Measurements from ENCODE around the gene TAS1R1.

The TAS1R1 gene

DNA sequence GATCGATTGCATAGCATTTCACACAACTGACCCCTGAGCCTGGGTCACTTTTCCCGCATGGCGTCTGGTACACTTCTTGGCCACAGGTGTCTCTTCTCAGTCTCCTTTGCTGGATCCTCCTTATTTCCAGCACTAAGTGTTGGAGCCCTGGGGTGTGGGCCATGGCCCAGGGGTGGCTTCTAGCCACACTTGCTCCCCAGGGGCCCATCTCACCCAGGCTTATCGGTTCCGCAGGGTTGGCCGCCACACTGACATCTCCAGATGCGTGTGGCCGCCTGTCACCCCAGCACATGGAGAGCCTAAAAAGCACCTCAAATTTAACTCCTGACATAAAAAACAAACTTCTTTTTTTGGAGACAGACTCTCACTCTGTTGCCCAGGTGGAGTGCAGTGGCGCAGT lies 71.9 kb downstream of the TAS1R1 start:
- no peak overlapping the region for H3K4me3 ChIP-seq (ENCODE audit: low read length)
- no peak for TF ChIP-seq ZNF274 (IDR thresholded peaks at IDR 0.05; ENCODE audit: low read depth, low read length)

DNA sequence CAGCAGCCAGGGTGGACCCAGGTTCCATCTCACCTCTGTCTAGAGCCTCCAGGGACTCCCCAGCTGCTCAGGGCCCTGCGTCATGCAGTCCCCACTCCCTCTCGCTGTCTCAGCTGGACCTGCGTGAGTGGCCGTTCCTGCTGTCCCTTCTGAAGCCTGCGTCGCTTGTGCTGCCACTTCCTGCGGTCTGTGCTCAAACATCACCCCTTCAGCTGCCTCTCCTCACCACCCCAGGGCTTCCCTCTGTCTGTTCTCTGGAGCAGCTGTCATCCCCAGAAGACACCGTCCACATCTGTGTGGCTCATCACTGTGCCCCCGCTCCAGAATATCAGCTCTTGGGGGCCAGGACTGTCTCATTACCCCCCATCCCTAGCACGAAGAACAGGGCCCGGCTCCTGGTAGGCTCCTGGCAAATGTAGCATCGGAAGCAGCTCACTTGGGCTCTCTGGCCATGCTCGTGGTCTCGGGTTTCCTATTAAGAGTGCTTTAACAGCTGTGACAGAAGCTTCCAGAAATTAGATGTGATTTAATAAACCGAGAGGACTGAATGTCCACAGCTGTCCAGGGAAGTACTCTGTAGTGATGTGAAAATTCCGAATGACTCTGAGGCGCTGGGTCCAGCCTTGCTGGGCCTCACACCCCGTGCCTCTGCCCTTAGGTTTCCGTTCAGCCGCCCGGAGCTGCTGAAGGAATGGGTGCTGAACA lies 72.9 kb downstream of the TAS1R1 start:
- H3K4me3 ChIP-seq (ENCODE audit: low read length) = no peak overlapping the region
- no peak for TF ChIP-seq ZNF274 (IDR thresholded peaks at IDR 0.05; ENCODE audit: low read depth, low read length)

DNA sequence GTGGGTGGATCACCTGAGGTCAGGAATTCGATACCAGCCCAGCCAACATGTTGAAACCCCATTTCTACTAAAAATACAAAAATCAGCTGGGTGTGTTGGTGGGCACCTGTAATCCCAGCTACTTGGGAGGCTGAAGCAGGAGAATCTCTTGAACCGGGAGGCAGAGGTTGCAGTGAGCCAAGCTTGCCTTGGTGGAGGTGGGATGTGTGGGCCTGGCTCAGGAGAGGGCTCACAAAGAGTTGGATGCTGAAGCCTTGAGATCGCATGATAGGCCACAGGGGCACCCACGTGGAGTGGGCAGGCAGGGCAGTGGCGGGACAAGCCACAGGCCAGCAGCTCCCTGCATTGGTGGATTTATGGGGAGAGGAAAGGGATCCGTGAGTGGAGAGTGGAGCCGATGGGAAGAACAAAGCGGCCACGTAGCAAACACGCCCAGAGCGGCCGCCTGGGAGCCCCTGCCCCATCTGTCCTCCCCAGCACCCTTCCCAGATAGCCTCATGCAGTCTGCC lies 73.9 kb downstream of the TAS1R1 start:
- no peak for TF ChIP-seq ZNF274 (IDR thresholded peaks at IDR 0.05; ENCODE audit: low read depth, low read length)
- no peak overlapping the region for H3K4me3 ChIP-seq (ENCODE audit: low read length)

Data from GM08714 (cell line).